Pancreas (tissue), 10 donors: Measurements from ENCODE around the gene ZSCAN1. TPM values are rescaled to one million over a fixed set of nuclear protein-coding genes. Genes with fewer than 3 reads are reported as not detected.

Experiments
- ATAC-seq, 4 donors: fragments of 200-7000 bp; cut with Tn5 transposase; one replicate each; pipeline versions ENCODE4 v1.8.0 to v1.9.1; 2020; ENCODE audit warnings: mild to moderate bottlenecking in 4 of 4, moderate library complexity in 4 of 4
- DNase-seq, 6 donors: peaks; one replicate each; pipeline ENCODE4 v3.0.0-alpha.2; 2020
- FAIRE-seq: peaks from 2 replicates; lab custom pipeline; 2012; peaks lifted over from hg19 to GRCh38; lab: Jason Lieb, UNC
- H3K27ac ChIP-seq, 4 donors: fragments of 200-600 bp; sonication (generic); 1 replicate in 3 of 4; 2 replicates in 1 of 4; pipeline versions ENCODE4 v1.5.0 to v1.8.0; 2020
- H3K27me3 ChIP-seq, 4 donors: fragments of 200-600 bp; one replicate each; pipeline ENCODE4 v1.8.0; 2021
- H3K36me3 ChIP-seq, 3 donors: fragments of 200-600 bp; sonication (generic) in 1 of 3; one replicate each; pipeline versions ENCODE4 v1.5.0 to v1.8.0; 2020 to 2021
- H3K4me1 ChIP-seq, 3 donors: fragments of 200-600 bp; one replicate each; pipeline ENCODE4 v1.8.0; 2021
- H3K4me3 ChIP-seq, 4 donors: fragments of 200-600 bp; sonication (generic) in 2 of 4; one replicate each; pipeline versions ENCODE4 v1.5.0 to v1.8.0; 2020 to 2021
- H3K9me3 ChIP-seq, 4 donors: fragments of 200-600 bp; one replicate each; pipeline ENCODE4 v1.8.0; 2021
- WGBS, 2 donors: extraction: QIAGEN DNeasy Blood & Tissue Kit; methylation state at CpG; one replicate each; pipeline ENCODE4 v1.1.7; 2013; 5-methylcytosine and 5-hydroxymethylcytosine counted together
- intact Hi-C, 3 donors: fragments of 100-400 bp; cut with DNase I; formaldehyde crosslinking; loops; one replicate each; pipeline versions ENCODE4 v1.11.1 to v1.14.2; 2022
- polyA plus RNA-seq, 2 donors: library from polyadenylated mRNA; stranded (reverse); fragments of 200-250 nt; gene quantifications; one replicate each; pipeline ENCODE4 v1.2.3, GENCODE V29; 2013
- total RNA-seq, 6 donors: library from RNA; stranded (reverse); fragmentation: NEBNext Ultra II Directional in 4 of 6; extraction: Animal tissue kit (Norgen Biotek cat#: 25700) in 4 of 6; gene quantifications; one replicate each; pipeline versions ENCODE4 v1.2.1 to v1.2.4, GENCODE V29; 2021 to 2023
- TF ChIP-seq, protein P1 (sequence below), 4 donors: fragments of 200-600 bp; sonication (generic) in 3 of 4; IDR thresholded peaks; one replicate each; pipeline versions ENCODE4 v1.5.0 to v1.8.0; 2021; ENCODE audit warnings: antibody characterized with exemption in 4 of 4
- donor health status: healthy with polysubstance abuse.
- donor health status: DM: no; HTN: no; CAD: no; lungs with moderate emphysema.
- donor health status: DM: no; HTN: no; CAD: no.
- donor health status: control.
- donor health status: control.
- donor health status: Bipolar disorder and iron deficiency.
- donor health status: DM: yes; HTN: yes; CAD: no.
- donor health status: DM: no; HTN: no; CAD: no.
- donor health status: DM: no; HTN: no; CAD: no.
- donor health status: DM: yes; HTN: yes; CAD: no.

Gene ZSCAN1
- total and polyA plus RNA-seq, 8 donors, result 0.25 to 7.1 (median 0.34) TPM; not detected in 1

DNA sequence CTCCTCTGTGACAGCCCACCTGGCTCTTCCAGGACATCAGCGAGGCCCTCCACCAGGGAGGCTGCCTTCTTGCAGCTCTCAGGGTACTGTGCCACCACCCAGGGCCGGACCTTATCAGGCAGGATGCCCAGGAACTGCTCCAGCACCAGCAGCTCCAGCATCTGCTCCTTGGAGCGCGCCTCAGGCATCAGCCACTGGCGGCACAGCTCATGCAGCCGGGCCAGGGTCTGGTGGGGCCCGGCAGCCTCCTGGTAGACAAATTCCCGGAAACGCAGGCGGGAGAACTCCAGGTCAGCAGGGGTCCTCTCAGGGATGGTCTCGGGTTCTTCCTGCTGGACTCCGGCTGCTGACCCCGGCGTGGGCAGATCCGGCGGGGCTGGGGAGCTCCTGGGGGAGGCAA lies 56.0 kb downstream of the ZSCAN1 start:
- intact Hi-C loops, result no loop called here
- no peaks in the 10 kb centered on the region for H3K9me3 ChIP-seq
- DNase-seq, result no peak
- TF ChIP-seq, protein P1, sequence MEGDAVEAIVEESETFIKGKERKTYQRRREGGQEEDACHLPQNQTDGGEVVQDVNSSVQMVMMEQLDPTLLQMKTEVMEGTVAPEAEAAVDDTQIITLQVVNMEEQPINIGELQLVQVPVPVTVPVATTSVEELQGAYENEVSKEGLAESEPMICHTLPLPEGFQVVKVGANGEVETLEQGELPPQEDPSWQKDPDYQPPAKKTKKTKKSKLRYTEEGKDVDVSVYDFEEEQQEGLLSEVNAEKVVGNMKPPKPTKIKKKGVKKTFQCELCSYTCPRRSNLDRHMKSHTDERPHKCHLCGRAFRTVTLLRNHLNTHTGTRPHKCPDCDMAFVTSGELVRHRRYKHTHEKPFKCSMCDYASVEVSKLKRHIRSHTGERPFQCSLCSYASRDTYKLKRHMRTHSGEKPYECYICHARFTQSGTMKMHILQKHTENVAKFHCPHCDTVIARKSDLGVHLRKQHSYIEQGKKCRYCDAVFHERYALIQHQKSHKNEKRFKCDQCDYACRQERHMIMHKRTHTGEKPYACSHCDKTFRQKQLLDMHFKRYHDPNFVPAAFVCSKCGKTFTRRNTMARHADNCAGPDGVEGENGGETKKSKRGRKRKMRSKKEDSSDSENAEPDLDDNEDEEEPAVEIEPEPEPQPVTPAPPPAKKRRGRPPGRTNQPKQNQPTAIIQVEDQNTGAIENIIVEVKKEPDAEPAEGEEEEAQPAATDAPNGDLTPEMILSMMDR (IDR thresholded peaks at IDR 0.05), result no peak
- 96 to 97% methylated on average over 16 of the region's 16 CpGs for WGBS, 2 donors
- FAIRE-seq, result no peak
- ATAC-seq, result no peak
- H3K36me3 ChIP-seq, result peaks cover 3 to 18% (median 4%) of the 10 kb centered on the region in 3 donors
- H3K27me3 ChIP-seq, result no peaks in the 10 kb centered on the region
- no peaks in the 10 kb centered on the region for H3K4me1 ChIP-seq
- no peak overlapping the region for H3K4me3 ChIP-seq
- no peak overlapping the region for H3K27ac ChIP-seq

DNA sequence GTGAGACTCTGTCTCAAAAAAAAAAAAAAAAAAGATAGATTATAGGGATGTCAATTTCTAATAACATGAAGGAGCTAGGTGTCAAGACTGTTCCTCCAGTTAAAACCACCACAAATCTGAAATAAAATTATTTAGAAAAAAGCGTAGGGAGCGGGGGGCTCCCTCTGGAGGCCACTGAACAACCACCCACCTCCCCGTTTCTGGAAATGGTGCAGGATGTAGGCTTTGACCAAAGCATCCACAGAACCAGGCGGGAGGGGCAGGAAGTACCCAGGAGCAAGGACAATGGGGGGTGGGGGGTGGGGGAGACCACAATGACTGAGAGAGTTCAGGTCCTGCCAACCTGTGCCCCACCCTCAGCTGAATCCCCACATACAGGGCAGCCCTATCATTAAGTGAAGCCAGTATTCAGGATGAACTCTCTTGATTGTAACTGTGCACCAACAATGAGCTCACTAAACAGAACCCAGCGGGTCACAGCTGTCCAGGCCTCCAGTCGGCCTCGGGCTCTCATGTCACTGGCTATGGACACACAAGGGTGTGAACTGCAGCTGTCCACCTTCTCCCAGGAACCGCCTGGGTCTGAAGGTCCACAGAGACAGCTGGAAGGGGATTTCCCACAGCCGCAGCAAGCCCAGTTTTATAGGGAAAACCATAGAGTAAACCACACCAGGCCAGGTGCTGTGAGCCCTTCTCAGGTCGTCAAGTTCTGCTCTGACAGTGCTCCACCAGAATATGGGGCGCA lies 57.6 kb downstream of the ZSCAN1 start:
- FAIRE-seq (no peak), ATAC-seq (no peak), DNase-seq (no peak)
- no peaks in the 10 kb centered on the region for H3K4me1 ChIP-seq
- H3K27ac ChIP-seq, result no peak overlapping the region
- no peak overlapping the region for H3K4me3 ChIP-seq
- no peaks in the 10 kb centered on the region for H3K27me3 ChIP-seq
- peaks cover 0 to 2% (median 0%) of the 10 kb centered on the region in 3 donors for H3K36me3 ChIP-seq
- intact Hi-C loops, result no loop called here
- WGBS, 2 donors, result 75 to 83% methylated on average over 11 of the region's 11 CpGs
- TF ChIP-seq, protein P1 (IDR thresholded peaks at IDR 0.05), result no peak
- H3K9me3 ChIP-seq, result no peaks in the 10 kb centered on the region

DNA sequence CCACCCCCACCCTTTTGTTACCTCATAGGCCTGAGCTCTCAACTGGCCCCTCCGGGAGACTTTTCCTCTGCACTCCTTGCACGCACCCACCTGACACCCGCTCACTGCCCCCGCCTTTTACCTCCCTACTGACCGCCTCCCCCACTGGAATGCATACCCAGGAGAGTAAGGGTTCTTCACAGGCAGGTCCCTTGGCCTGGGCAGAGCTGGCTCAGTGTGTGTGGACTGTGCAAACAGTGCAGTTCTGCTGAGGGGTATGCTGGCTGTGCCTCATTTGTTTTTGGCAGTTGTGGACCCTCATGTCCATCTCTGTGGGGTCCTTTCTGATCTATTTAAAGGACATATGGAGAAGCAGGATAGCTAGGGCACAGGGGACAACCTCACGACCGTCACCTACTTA lies 59.2 kb downstream of the ZSCAN1 start:
- TF ChIP-seq, protein P1 (IDR thresholded peaks at IDR 0.05), result no peak
- Histone ChIP-seq H3K36me3 (no peaks in the 10 kb centered on the region), H3K4me3 (no peak overlapping the region), H3K27ac (no peak overlapping the region), H3K27me3 (no peaks in the 10 kb centered on the region), H3K4me1 (no peaks in the 10 kb centered on the region), H3K9me3 (no peaks in the 10 kb centered on the region)
- 97% methylated on average over 7 of the region's 7 CpGs for WGBS, 2 donors
- no peak for ATAC-seq
- no peak for DNase-seq
- no peak for FAIRE-seq
- intact Hi-C loops, result no loop called here

DNA sequence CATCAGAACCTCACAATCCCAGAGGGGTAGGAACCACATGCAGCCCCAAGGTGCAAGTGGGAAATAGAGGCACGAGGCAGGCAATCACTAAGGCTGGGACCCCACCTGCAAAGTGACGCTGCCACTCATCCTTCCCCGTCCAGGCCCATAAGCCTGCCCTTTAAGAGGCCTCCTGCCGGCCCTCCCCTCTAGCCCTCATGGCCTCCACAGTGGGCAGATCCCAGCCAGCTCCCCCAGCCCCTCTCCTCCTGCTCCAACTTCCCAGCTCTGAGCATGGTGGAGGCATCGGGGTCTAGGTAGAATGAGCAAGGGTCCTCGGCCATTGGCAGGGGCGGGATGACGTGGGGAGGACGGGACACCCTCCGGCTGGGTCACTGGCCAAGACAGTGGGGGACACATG lies 61.5 kb downstream of the ZSCAN1 start:
- ATAC-seq (no peak), FAIRE-seq (no peak), DNase-seq (no peak)
- intact Hi-C loops, result no loop called here
- no peaks in the 10 kb centered on the region for H3K36me3 ChIP-seq
- TF ChIP-seq, protein P1 (IDR thresholded peaks at IDR 0.05), result no peak
- 95 to 96% methylated on average over 10 of the region's 10 CpGs for WGBS, 2 donors
- H3K27ac ChIP-seq, result no peak overlapping the region
- H3K4me1 ChIP-seq, result no peaks in the 10 kb centered on the region
- no peak overlapping the region for H3K4me3 ChIP-seq
- no peaks in the 10 kb centered on the region for H3K9me3 ChIP-seq
- no peaks in the 10 kb centered on the region for H3K27me3 ChIP-seq

DNA sequence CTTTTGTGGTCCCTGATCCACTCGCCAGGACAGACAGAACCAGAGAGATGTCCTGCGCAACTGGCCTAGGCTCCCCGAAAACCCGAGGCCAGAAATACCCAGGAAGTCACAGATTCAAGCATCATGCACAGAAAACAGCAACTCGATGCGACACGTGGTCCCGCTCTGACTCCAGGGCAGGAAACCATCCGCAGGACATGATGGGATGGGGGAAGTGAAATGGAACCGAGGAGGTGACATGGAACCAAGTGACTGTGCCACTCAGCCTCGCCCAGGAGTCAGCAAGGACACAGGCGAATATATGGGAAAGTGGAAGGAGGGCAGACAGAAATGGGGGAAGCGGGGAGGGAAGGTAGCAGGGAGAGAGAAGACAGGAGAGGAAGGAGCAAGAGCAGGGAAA lies 63.1 kb downstream of the ZSCAN1 start:
- DNase-seq (no peak), ATAC-seq (no peak), FAIRE-seq (no peak)
- H3K27me3 ChIP-seq, result no peaks in the 10 kb centered on the region
- H3K36me3 ChIP-seq, result no peaks in the 10 kb centered on the region
- H3K4me3 ChIP-seq, result peak overlapping the region in 2 of 4 donors; percentile 92 to 94
- no peak overlapping the region for H3K27ac ChIP-seq
- 87 to 89% methylated on average over 13 of the region's 13 CpGs for WGBS, 2 donors
- TF ChIP-seq, protein P1 (IDR thresholded peaks at IDR 0.05), result no peak
- no peaks in the 10 kb centered on the region for H3K9me3 ChIP-seq
- intact Hi-C loops, result no loop called here
- H3K4me1 ChIP-seq, result no peaks in the 10 kb centered on the region
